CD14-positive monocyte (primary cell): ENCODE results near the gene PHAF1. TPM values are rescaled to one million over a fixed set of nuclear protein-coding genes. Genes with fewer than 3 reads are reported as not detected.

ENCODE experiments used
- DNase-seq, 3 donors: peaks; one replicate each; pipeline ENCODE4 v3.0.0-alpha.2; 2011 to 2022
- H2AFZ ChIP-seq: 2 replicates; pipeline ENCODE4 v1.6.0; 2012; ENCODE audit warnings: mild to moderate bottlenecking, low read depth, low read length, inconsistent platforms; ENCODE audit not compliant: insufficient read depth, poor library complexity, severe bottlenecking
- H3K27ac ChIP-seq, 2 donors: 1 replicate in 1 of 2; 2 replicates in 1 of 2; pipeline ENCODE4 v1.5.1; 2012 to 2013; ENCODE audit warnings: low read length in 2 of 2, control low read depth in 1 of 2, inconsistent platforms in 1 of 2, low read depth in 1 of 2, mild to moderate bottlenecking in 1 of 2
- H3K27me3 ChIP-seq, 2 donors: one replicate each; pipeline versions ENCODE4 v1.6.0 to v1.6.1; 2011 to 2013; ENCODE audit warnings: low read length in 2 of 2; ENCODE audit not compliant: control insufficient read depth in 2 of 2, insufficient read depth in 2 of 2
- H3K36me3 ChIP-seq, 2 donors: replicated peaks in 1 of 2; 1 replicate in 1 of 2; 2 replicates in 1 of 2; pipeline versions ENCODE4 v1.5.1 to v1.6.1; 2012 to 2013; ENCODE audit warnings: low read length in 2 of 2, control low read depth in 1 of 2, inconsistent platforms in 1 of 2, mild to moderate bottlenecking in 1 of 2; ENCODE audit not compliant: insufficient read depth in 2 of 2, control insufficient read depth in 1 of 2
- H3K4me1 ChIP-seq, 2 donors: 1 replicate in 1 of 2; 2 replicates in 1 of 2; pipeline versions ENCODE4 v1.5.1 to v1.6.1; 2012 to 2013; ENCODE audit warnings: low read length in 2 of 2, control low read depth in 1 of 2, inconsistent platforms in 1 of 2, mild to moderate bottlenecking in 1 of 2, moderate library complexity in 1 of 2; ENCODE audit not compliant: insufficient read depth in 2 of 2, control insufficient read depth in 1 of 2
- H3K4me2 ChIP-seq: replicated peaks from 2 replicates; pipeline ENCODE3; 2012; ENCODE audit warnings: low read length, moderate library complexity, mild to moderate bottlenecking; ENCODE audit not compliant: poor library complexity, severe bottlenecking; ENCODE audit errors: extremely low read depth
- H3K4me3 ChIP-seq, 3 experiments: fragments of 200-600 bp in 1 of 3; sonication (generic) in 1 of 3; replicated peaks in 1 of 3; 1 replicate in 2 of 3; 2 replicates in 1 of 3; pipeline ENCODE4 v1.5.1; 2011 to 2013; ENCODE audit warnings: low read length in 3 of 3, mild to moderate bottlenecking in 3 of 3, control low read depth in 2 of 3, low read depth in 2 of 3, inconsistent platforms in 1 of 3, moderate library complexity in 1 of 3
- H3K79me2 ChIP-seq: 2 replicates; pipeline ENCODE4 v1.6.0; 2012; ENCODE audit warnings: mild to moderate bottlenecking, control low read depth, inconsistent platforms, low read length, moderate library complexity; ENCODE audit not compliant: insufficient read depth
- H3K9ac ChIP-seq: 2 replicates; pipeline ENCODE4 v1.6.0; 2017; ENCODE audit warnings: low read length, mild to moderate bottlenecking; ENCODE audit not compliant: insufficient read depth, poor library complexity, severe bottlenecking
- H3K9me3 ChIP-seq, 2 donors: replicated peaks in 1 of 2; 1 replicate in 1 of 2; 2 replicates in 1 of 2; pipeline versions ENCODE4 v1.5.1 to v1.6.1; 2012 to 2013; ENCODE audit warnings: low read length in 2 of 2, control low read depth in 1 of 2; ENCODE audit not compliant: control insufficient read depth in 1 of 2, insufficient read depth in 1 of 2
- H4K20me1 ChIP-seq: 2 replicates; pipeline ENCODE4 v1.6.0; 2012; ENCODE audit warnings: mild to moderate bottlenecking, low read length, control low read depth, moderate library complexity; ENCODE audit not compliant: insufficient read depth
- H3K27ac Mint-ChIP-seq, 7 donors: one replicate each; pipeline ENCODE4 v1.8.0; 2020; ENCODE audit warnings: mild to moderate bottlenecking in 7 of 7, mixed read lengths in 7 of 7, moderate library complexity in 6 of 7, inconsistent platforms in 2 of 7
- H3K27me3 Mint-ChIP-seq, 3 donors: one replicate each; pipeline ENCODE4 v1.8.0; 2021 to 2022; ENCODE audit warnings: low read depth in 3 of 3, mild to moderate bottlenecking in 3 of 3, mixed read lengths in 3 of 3, moderate library complexity in 3 of 3, inconsistent platforms in 1 of 3
- H3K36me3 Mint-ChIP-seq, 2 donors: one replicate each; pipeline ENCODE4 v1.8.0; 2020; ENCODE audit warnings: mixed read lengths in 2 of 2, inconsistent platforms in 1 of 2, mild to moderate bottlenecking in 1 of 2
- H3K4me1 Mint-ChIP-seq: one replicate; pipeline ENCODE4 v1.8.0; 2020; ENCODE audit warnings: mild to moderate bottlenecking, mixed read lengths
- H3K4me3 Mint-ChIP-seq, 2 donors: one replicate each; pipeline ENCODE4 v1.8.0; 2020; ENCODE audit warnings: mild to moderate bottlenecking in 2 of 2, mixed read lengths in 2 of 2, moderate library complexity in 1 of 2
- H3K9me3 Mint-ChIP-seq, 7 donors: one replicate each; pipeline ENCODE4 v1.8.0; 2020 to 2022; ENCODE audit warnings: mixed read lengths in 7 of 7, mild to moderate bottlenecking in 6 of 7, moderate library complexity in 6 of 7, inconsistent platforms in 2 of 7
- CTCF ChIP-seq: fragments of 200-600 bp; IDR thresholded peaks from one replicate; pipeline ENCODE4 v1.8.0; 2022; ENCODE audit warnings: antibody characterized with exemption, mild to moderate bottlenecking
- WGBS: methylation state at CpG from one replicate; pipeline ENCODE4 v1.1.5; 2013; ENCODE audit warnings: missing lambda C conversion rate; ENCODE audit not compliant: insufficient coverage; 5-methylcytosine and 5-hydroxymethylcytosine counted together
- intact Hi-C, 2 donors: fragments of 100-400 bp; cut with micrococcal nuclease; formaldehyde crosslinking; loops; one replicate each; pipeline versions ENCODE4 v1.15.0 to v1.15.1; 2023
- polyA plus RNA-seq, 3 donors: library from polyadenylated mRNA; depleted of rRNA in 1 of 3; unstranded in 2 of 3; stranded (reverse) in 1 of 3; fragments of 300-500 nt in 2 of 3; fragments of >200 nt in 1 of 3; fragmentation: Illumina TruSeq in 2 of 3; gene quantifications; 1 replicate in 2 of 3; 2 replicates in 1 of 3; pipeline ENCODE4 v1.2.3, GENCODE V29; 2012 to 2021

PHAF1 gene
- polyA plus RNA-seq, 3 donors: 18.8 to 68.2 (median 26.5) TPM

DNA sequence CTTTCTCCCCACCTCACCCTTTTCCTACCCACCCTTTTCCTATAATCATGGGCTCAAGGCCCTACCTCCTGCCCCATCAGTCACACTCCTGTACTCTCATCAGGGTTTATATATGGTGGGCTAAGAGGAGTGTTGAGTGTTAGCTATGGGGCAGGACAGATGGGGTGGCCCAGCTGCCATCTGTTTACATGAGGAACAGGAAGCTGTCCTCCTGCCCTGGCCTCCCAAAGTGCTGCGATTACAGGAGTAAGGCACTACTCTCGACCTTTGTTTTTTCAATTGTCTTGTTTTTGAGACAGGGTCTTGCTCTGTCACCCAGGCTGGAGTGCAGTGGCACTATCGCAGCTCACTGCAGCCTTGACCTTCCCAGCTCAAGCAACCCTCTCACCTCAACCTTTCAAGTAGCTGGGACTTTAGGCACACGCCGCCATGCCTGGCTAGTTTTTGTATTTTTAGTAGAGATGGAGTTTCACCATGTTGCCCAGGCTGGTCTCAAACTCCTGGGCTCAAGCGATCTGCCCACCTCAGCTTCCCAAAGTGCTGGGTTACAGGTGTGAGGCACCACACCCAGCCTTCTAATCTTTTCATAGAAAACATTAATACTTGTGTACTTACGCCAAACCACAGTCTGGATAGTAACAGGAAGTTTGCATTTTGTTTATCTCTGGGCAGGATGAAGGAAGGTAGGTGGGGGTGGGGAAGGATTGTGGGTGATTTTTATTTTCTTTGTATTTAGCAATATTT lies 48.3 kb downstream of the PHAF1 start:
- Histone ChIP-seq H2AFZ (no peak overlapping the region), H3K4me1 (peaks cover 53 to 64% of the 10 kb centered on the region in 2 donors), H3K27ac (no peak overlapping the region), H3K36me3 (no peaks in the 10 kb centered on the region), H3K9me3 (peaks cover 0 to 9% of the 10 kb centered on the region in 2 donors), H3K4me2 (peak overlapping the region; percentile 99), H3K9ac (no peak overlapping the region), H3K27me3 (peaks cover 13 to 43% of the 10 kb centered on the region in 2 donors), H4K20me1 (peaks cover 83% of the 10 kb centered on the region), H3K79me2 (no peaks in the 10 kb centered on the region), H3K4me3 (peak overlapping the region in 1 of 3 experiments; percentile 14)
- TF ChIP-seq CTCF: no peak
- Mint-ChIP-seq H3K27me3 (peaks cover 50 to 63% (median 52%) of the 10 kb centered on the region in 3 donors), H3K4me1 (peaks cover 60% of the 10 kb centered on the region), H3K36me3 (peaks cover 10 to 12% of the 10 kb centered on the region in 2 donors), H3K4me3 (peak overlapping the region; percentile 39 to 91), H3K27ac (peak overlapping the region in 6 of 7 donors; percentile 5 to 76 (median 36)), H3K9me3 (peaks cover 0 to 14% (median 7%) of the 10 kb centered on the region in 7 donors)
- WGBS: 71% methylated on average over 2 of the region's 7 CpGs
- no peak for DNase-seq
- intact Hi-C loops: loop anchor here (5.0 kb wide), 2 partner anchors 141 to 201 kb away; no protein-coding TSS in a partner anchor

DNA sequence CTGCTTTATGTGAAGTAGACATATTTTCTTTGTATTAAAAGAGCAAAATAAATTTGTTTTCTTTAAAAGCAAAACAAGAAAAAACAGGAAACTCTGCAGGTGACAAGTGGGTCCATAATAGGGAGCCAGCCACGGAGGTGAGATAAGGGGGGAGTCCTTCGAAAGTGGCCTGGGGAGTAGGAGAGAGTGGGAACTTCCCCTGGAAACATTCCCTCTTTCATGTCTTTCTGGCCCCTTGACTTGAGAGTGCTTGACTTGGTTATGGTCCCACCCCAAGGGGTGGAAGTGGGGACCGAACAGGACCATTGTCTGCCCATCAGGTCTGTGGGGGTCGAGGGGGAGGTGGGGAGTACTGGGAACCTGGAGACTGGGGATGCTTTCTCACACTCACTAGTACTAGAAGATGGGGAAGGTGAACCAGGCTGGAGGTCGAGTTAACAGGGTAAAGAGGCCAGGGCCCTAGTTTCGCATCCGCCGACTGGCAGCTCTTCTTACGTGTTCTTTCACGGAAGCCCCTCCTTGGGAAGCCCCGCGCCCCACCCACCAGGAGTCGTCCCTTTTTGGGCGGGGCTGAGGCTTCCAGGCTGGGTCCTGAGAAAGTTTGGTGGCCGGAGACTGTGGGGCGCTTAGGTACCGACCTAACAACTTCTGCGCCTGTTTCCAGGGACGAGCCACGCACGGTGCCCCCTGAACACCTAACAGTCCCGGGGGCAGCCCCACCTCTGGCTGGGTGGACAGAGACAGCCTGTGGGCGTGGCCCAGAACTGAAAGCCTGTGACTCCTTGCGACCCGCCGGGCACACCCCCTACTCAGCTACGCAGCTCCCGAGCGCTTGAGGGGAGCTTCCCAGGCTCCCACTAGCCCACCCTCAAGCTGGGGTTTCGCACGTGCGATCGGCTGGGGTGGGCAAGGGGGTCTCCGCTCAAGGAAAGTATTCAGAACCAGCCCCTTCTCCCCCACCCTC lies 49.2 kb downstream of the PHAF1 start:
- intact Hi-C loops: loop anchor here (5.0 kb wide), 2 partner anchors 142 to 202 kb away; no protein-coding TSS in a partner anchor
- Mint-ChIP-seq H3K4me1 (peaks cover 61% of the 10 kb centered on the region), H3K4me3 (peak overlapping the region; percentile 91 to 92), H3K27me3 (peaks cover 47 to 64% (median 54%) of the 10 kb centered on the region in 3 donors), H3K27ac (peak overlapping the region; percentile 74 to 95 (median 86)), H3K9me3 (peaks cover 0 to 16% (median 8%) of the 10 kb centered on the region in 7 donors), H3K36me3 (peaks cover 10 to 11% of the 10 kb centered on the region in 2 donors)
- Histone ChIP-seq H3K4me1 (peaks cover 61 to 72% of the 10 kb centered on the region in 2 donors), H3K27me3 (peaks cover 21 to 45% of the 10 kb centered on the region in 2 donors), H2AFZ (peak overlapping the region; percentile 89), H3K27ac (peak overlapping the region; percentile 67 to 93), H3K79me2 (no peaks in the 10 kb centered on the region), H3K36me3 (no peaks in the 10 kb centered on the region), H3K9me3 (peaks cover 0 to 15% of the 10 kb centered on the region in 2 donors), H4K20me1 (peaks cover 84% of the 10 kb centered on the region), H3K4me3 (peak overlapping the region; percentile 69 to 99 (median 83)), H3K4me2 (peak overlapping the region; percentile 99), H3K9ac (peak overlapping the region; percentile 94)
- WGBS: 2% methylated on average over 20 of the region's 34 CpGs
- DNase-seq: peak; percentile 53 to 84 (median 68)
- no peak for TF ChIP-seq CTCF
